BJ (cell line): ENCODE measurements around the gene AFF3. TPM values are rescaled to one million over a fixed set of nuclear protein-coding genes. Genes with fewer than 3 reads are reported as not detected.

Source experiments
- CTCF ChIA-PET: fragments of 350-600 bp; formaldehyde crosslinking; extraction: SDS; loops from one replicate; lab custom pipeline; 2021; ENCODE audit warnings: antibody characterized with exemption, inconsistent platforms; lab: Yijun Ruan, JAX
- POLR2A ChIA-PET: fragments of 300-600 bp; sonication (Branson Sonifier 250); formaldehyde crosslinking; extraction: SDS; loops from one replicate; lab custom pipeline; 2021; ENCODE audit warnings: antibody characterized with exemption; lab: Charles Lee
- DNase-seq: peaks from one replicate; pipeline ENCODE4 v3.0.0-alpha.2; 2011; ENCODE audit warnings: low read depth
- H3K27me3 ChIP-seq: 2 replicates; pipeline ENCODE4 v1.6.0; 2011; ENCODE audit warnings: low read length; ENCODE audit not compliant: control insufficient read depth, insufficient read depth
- H3K36me3 ChIP-seq: 2 replicates; pipeline ENCODE4 v1.5.1; 2011; ENCODE audit warnings: low read length; ENCODE audit not compliant: control insufficient read depth, insufficient read depth
- H3K4me3 ChIP-seq: 2 replicates; pipeline ENCODE4 v1.5.1; 2011; ENCODE audit warnings: low read depth, mild to moderate bottlenecking, control low read depth, low read length
- CTCF ChIP-seq: IDR thresholded peaks from 2 replicates; pipeline ENCODE4 v1.5.1; 2011; ENCODE audit warnings: low read depth, mild to moderate bottlenecking, control low read depth, inconsistent platforms, low read length, moderate library complexity; ENCODE audit not compliant: insufficient read depth
- polyA plus RNA-seq: library from polyadenylated mRNA; depleted of rRNA; stranded (reverse); fragments of >200 nt; gene quantifications from 2 replicates; pipeline ENCODE4 v1.2.3, GENCODE V29; 2011

AFF3 gene
- polyA plus RNA-seq, 1 experiment: 11.5 TPM

DNA sequence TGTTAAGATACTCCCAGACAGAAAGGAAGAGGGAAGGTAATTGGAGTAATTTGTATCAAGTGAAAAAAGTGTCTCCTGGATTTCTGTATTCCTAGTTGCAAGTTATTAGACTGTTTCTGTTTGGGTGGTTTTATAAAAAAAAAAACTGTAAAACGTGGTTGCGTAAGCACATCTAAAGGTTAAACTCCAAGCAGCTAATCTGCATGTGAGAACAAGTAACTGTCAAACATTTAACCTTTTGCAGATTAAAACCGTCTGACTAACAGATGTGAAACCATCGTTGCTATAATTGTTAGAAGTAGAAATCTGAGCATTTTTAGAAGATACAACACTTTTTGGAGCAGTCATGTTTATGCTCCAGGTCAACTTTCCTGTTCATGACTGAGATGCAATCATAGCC, 72.3 kb downstream of the AFF3 start:
- ChIA-PET POLR2A (no interaction called here), CTCF (no interaction called here)
- Histone ChIP-seq H3K27me3 (no peaks in the 10 kb centered on the region), H3K4me3 (no peak overlapping the region), H3K36me3 (no peaks in the 10 kb centered on the region)
- TF ChIP-seq CTCF: no peak
- DNase-seq: no peak

DNA sequence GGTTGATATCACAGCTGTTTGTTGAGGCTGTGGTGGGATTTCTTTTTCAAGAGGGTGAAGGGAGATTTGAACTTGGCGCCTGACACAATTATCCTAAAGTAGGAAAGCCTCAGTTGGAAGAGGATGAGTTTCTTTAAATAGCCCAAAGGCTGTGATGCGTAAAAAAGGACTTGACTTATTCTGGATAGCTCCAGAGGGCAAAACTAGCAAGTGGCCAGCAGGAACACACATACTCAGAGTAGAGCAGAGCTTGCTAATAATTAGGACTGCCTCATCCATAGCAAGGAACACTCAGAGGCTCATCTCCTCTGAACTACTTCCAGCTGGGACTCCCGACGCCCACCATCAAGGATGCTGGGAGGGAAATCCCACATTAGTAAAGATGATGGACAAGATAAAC, 74.0 kb downstream of the AFF3 start:
- CTCF ChIA-PET: interaction anchor here (0.7 to 1.1 kb wide), 2 partner anchors 9 to 10 kb away, joined by 3 to 4 read pairs; no protein-coding TSS in a partner anchor
- Histone ChIP-seq H3K4me3 (no peak overlapping the region), H3K36me3 (no peaks in the 10 kb centered on the region), H3K27me3 (no peaks in the 10 kb centered on the region)
- DNase-seq: no peak
- POLR2A ChIA-PET: no interaction called here
- TF ChIP-seq CTCF: no peak

- ChIA-PET POLR2A (interaction anchor here (0.6 kb wide), 1 partner anchor 751 kb away, joined by 5 read pairs; no protein-coding TSS in a partner anchor), CTCF (interaction anchor here (0.7 to 1.1 kb wide), 2 partner anchors 9 to 10 kb away, joined by 3 to 4 read pairs; no protein-coding TSS in a partner anchor)
- no peaks in the 10 kb centered on the region for H3K27me3 ChIP-seq
- no peak for TF ChIP-seq CTCF
- H3K36me3 ChIP-seq: no peaks in the 10 kb centered on the region
- H3K4me3 ChIP-seq: no peak overlapping the region
- DNase-seq: no peak
These were observed 74.6 kb downstream of the AFF3 start for GRCh38 chr2:100067784-100068183.

- ChIA-PET CTCF (interaction anchor here (0.6 to 1.5 kb wide), 3 partner anchors 9 to 360 kb away, joined by 3 to 6 read pairs (median 3); no protein-coding TSS in a partner anchor), POLR2A (no interaction called here)
- TF ChIP-seq CTCF: no peak
- no peaks in the 10 kb centered on the region for H3K27me3 ChIP-seq
- H3K36me3 ChIP-seq: no peaks in the 10 kb centered on the region
- no peak for DNase-seq
- no peak overlapping the region for H3K4me3 ChIP-seq
These were observed 75.5 kb downstream of the AFF3 start for GRCh38 chr2:100066856-100067255.

- no peak overlapping the region for H3K4me3 ChIP-seq
- no peaks in the 10 kb centered on the region for H3K27me3 ChIP-seq
- ChIA-PET POLR2A (no interaction called here), CTCF (interaction anchor here (0.6 to 1.5 kb wide), 4 partner anchors 9 to 359 kb away, joined by 3 to 6 read pairs (median 3); no protein-coding TSS in a partner anchor)
- no peaks in the 10 kb centered on the region for H3K36me3 ChIP-seq
- DNase-seq: no peak
- no peak for TF ChIP-seq CTCF
These were observed 76.1 kb downstream of the AFF3 start for GRCh38 chr2:100066246-100066645.
